H9 (cell line): ENCODE results near the gene HPCAL4. TPM values are rescaled to one million over a fixed set of nuclear protein-coding genes. Genes with fewer than 3 reads are reported as not detected.

Source experiments
- DNase-seq: peaks from one replicate; pipeline ENCODE4 v3.0.0-alpha.2; 2017
- H2AFZ ChIP-seq: one replicate; pipeline ENCODE4 v1.6.1; 2013; ENCODE audit warnings: mild to moderate bottlenecking, low read length, control low read depth, moderate library complexity
- H2AK5ac ChIP-seq: 2 replicates; pipeline ENCODE4 v1.6.1; 2013; ENCODE audit warnings: low read length, control low read depth, mixed read lengths; ENCODE audit not compliant: insufficient read length
- H2BK120ac ChIP-seq: one replicate; pipeline ENCODE4 v1.6.1; 2013; ENCODE audit warnings: low read depth, mild to moderate bottlenecking, low read length, control low read depth, inconsistent platforms; ENCODE audit not compliant: poor library complexity, severe bottlenecking
- H2BK12ac ChIP-seq: 2 replicates; pipeline ENCODE4 v1.6.1; 2013; ENCODE audit warnings: low read length, control low read depth, mixed read lengths, low read depth; ENCODE audit not compliant: insufficient read length
- H2BK15ac ChIP-seq: 2 replicates; pipeline ENCODE4 v1.6.1; 2013; ENCODE audit warnings: low read depth, low read length, control low read depth
- H2BK20ac ChIP-seq: one replicate; pipeline ENCODE4 v1.6.1; 2013; ENCODE audit warnings: low read depth, mild to moderate bottlenecking, low read length, control low read depth, inconsistent platforms; ENCODE audit not compliant: poor library complexity, severe bottlenecking
- H2BK5ac ChIP-seq: 2 replicates; pipeline ENCODE4 v1.6.1; 2013; ENCODE audit warnings: low read length, control low read depth, mixed read lengths; ENCODE audit not compliant: insufficient read length
- H3K14ac ChIP-seq: 2 replicates; pipeline ENCODE4 v1.6.1; 2013; ENCODE audit warnings: low read length, control low read depth; ENCODE audit not compliant: insufficient read depth
- H3K18ac ChIP-seq: 2 replicates; pipeline ENCODE4 v1.6.1; 2013; ENCODE audit warnings: low read depth, mild to moderate bottlenecking, mixed read lengths, low read length, control low read depth; ENCODE audit not compliant: insufficient read length
- H3K23ac ChIP-seq: 2 replicates; pipeline ENCODE4 v1.6.1; 2013; ENCODE audit warnings: low read length, control low read depth, mixed read lengths, low read depth; ENCODE audit not compliant: insufficient read length
- H3K23me2 ChIP-seq: 2 replicates; pipeline ENCODE4 v1.6.1; 2013; ENCODE audit warnings: low read depth, mild to moderate bottlenecking, mixed read lengths, low read length, control low read depth; ENCODE audit not compliant: insufficient read length, poor library complexity, severe bottlenecking
- H3K27ac ChIP-seq: 2 replicates; pipeline ENCODE4 v1.5.1; 2013; ENCODE audit warnings: low read length, control low read depth, mixed read lengths, low read depth; ENCODE audit not compliant: insufficient read length
- H3K27me3 ChIP-seq: 2 replicates; pipeline ENCODE4 v1.6.1; 2013; ENCODE audit warnings: low read length, control low read depth, inconsistent platforms; ENCODE audit not compliant: insufficient read depth
- H3K4ac ChIP-seq: 2 replicates; pipeline ENCODE4 v1.6.1; 2013; ENCODE audit warnings: low read depth, mild to moderate bottlenecking, control low read depth, inconsistent platforms, low read length, moderate library complexity
- H3K4me1 ChIP-seq: 2 replicates; pipeline ENCODE4 v1.6.1; 2013; ENCODE audit warnings: low read length, control low read depth, inconsistent platforms; ENCODE audit not compliant: insufficient read depth
- H3K4me2 ChIP-seq: 2 replicates; pipeline ENCODE4 v1.6.1; 2013; ENCODE audit warnings: low read length, control low read depth, mixed read lengths; ENCODE audit not compliant: insufficient read length, insufficient read depth
- H3K56ac ChIP-seq: 2 replicates; pipeline ENCODE4 v1.6.1; 2013; ENCODE audit warnings: low read depth, mild to moderate bottlenecking, mixed read lengths, low read length, control low read depth; ENCODE audit not compliant: insufficient read length
- H3K79me1 ChIP-seq: 2 replicates; pipeline ENCODE4 v1.6.1; 2013; ENCODE audit warnings: low read depth, mild to moderate bottlenecking, moderate library complexity, low read length, control low read depth, inconsistent platforms; ENCODE audit not compliant: insufficient read depth, poor library complexity, severe bottlenecking
- H3K79me2 ChIP-seq: 2 replicates; pipeline ENCODE4 v1.6.1; 2013; ENCODE audit warnings: low read length, control low read depth, inconsistent platforms; ENCODE audit not compliant: insufficient read depth
- H3K9ac ChIP-seq: 2 replicates; pipeline ENCODE4 v1.6.1; 2013; ENCODE audit warnings: low read length, control low read depth, mixed read lengths; ENCODE audit not compliant: insufficient read length; ENCODE audit errors: extremely low read depth
- H3K9me3 ChIP-seq: one replicate; pipeline ENCODE4 v1.6.1; 2013; ENCODE audit warnings: low read depth, low read length, inconsistent platforms; ENCODE audit not compliant: control insufficient read depth
- H3T11ph ChIP-seq: one replicate; pipeline ENCODE4 v1.6.1; 2013; ENCODE audit warnings: mild to moderate bottlenecking, low read length, control low read depth, inconsistent platforms
- H4K20me1 ChIP-seq: one replicate; pipeline ENCODE4 v1.6.1; 2013; ENCODE audit not compliant: control insufficient read depth, insufficient read length, insufficient read depth
- H4K5ac ChIP-seq: 2 replicates; pipeline ENCODE4 v1.6.1; 2013; ENCODE audit warnings: low read depth, mild to moderate bottlenecking, mixed read lengths, low read length, control low read depth; ENCODE audit not compliant: insufficient read length
- H4K8ac ChIP-seq: replicated peaks from 2 replicates; pipeline ENCODE4 v1.6.1; 2013; ENCODE audit warnings: low read length, control low read depth, mixed read lengths, low read depth; ENCODE audit not compliant: insufficient read length
- H4K91ac ChIP-seq: 2 replicates; pipeline ENCODE4 v1.6.1; 2013; ENCODE audit warnings: low read depth, mild to moderate bottlenecking, moderate library complexity, mixed read lengths, low read length, control low read depth; ENCODE audit not compliant: insufficient read length
- H3K27ac Mint-ChIP-seq, 3 experiments: 2 replicates in 2 of 3; 3 replicates in 1 of 3; pipeline ENCODE4 v1.8.0; 2020 to 2021; ENCODE audit warnings: mixed read lengths in 3 of 3, mild to moderate bottlenecking in 1 of 3, moderate library complexity in 1 of 3
- H3K27me3 Mint-ChIP-seq: 2 replicates; pipeline ENCODE4 v1.8.0; 2021; ENCODE audit warnings: low read depth, mild to moderate bottlenecking, moderate library complexity, mixed read lengths
- H3K36me3 Mint-ChIP-seq, 3 experiments: 2 replicates in 2 of 3; 3 replicates in 1 of 3; pipeline ENCODE4 v1.8.0; 2020 to 2021; ENCODE audit warnings: low read depth in 3 of 3, mixed read lengths in 3 of 3; ENCODE audit not compliant: insufficient read depth in 1 of 3
- H3K4me1 Mint-ChIP-seq, 2 experiments: 2 replicates each; pipeline ENCODE4 v1.8.0; 2020; ENCODE audit warnings: mixed read lengths in 2 of 2
- H3K4me3 Mint-ChIP-seq, 2 experiments: 2 replicates in 1 of 2; 3 replicates in 1 of 2; pipeline ENCODE4 v1.8.0; 2020 to 2021; ENCODE audit warnings: mild to moderate bottlenecking in 2 of 2, mixed read lengths in 2 of 2, moderate library complexity in 1 of 2
- H3K9me3 Mint-ChIP-seq, 2 experiments: 2 replicates in 1 of 2; 3 replicates in 1 of 2; pipeline ENCODE4 v1.8.0; 2020; ENCODE audit warnings: mild to moderate bottlenecking in 2 of 2, mixed read lengths in 2 of 2, moderate library complexity in 1 of 2
- CTCF ChIP-seq: fragments of 200-600 bp; sonication (generic); conservative IDR thresholded peaks from 3 replicates; pipeline ENCODE4 v1.8.0; 2021; ENCODE audit warnings: antibody characterized with exemption, mild to moderate bottlenecking
- WGBS: extraction: QIAGEN DNeasy Blood & Tissue Kit; methylation state at CpG from one replicate; pipeline ENCODE4 v1.1.7; 2013; ENCODE audit warnings: missing lambda C conversion rate, low lambda C conversion rate, mixed read lengths; ENCODE audit not compliant: insufficient read length; ENCODE audit errors: extremely low coverage; 5-methylcytosine and 5-hydroxymethylcytosine counted together
- total RNA-seq: library from RNA; stranded (reverse); gene quantifications from 2 replicates; pipeline ENCODE4 v1.2.1, GENCODE V29; 2021

HPCAL4 gene
- total RNA-seq, 1 experiment from 2014 or later: 0.15 TPM

GRCh38 chr1:39676948-39677548, 14.2 kb downstream of the HPCAL4 start:
- H3K4ac ChIP-seq: no peak overlapping the region
- H4K20me1 ChIP-seq: no peaks in the 10 kb centered on the region
- no peak overlapping the region for H2AFZ ChIP-seq
- H4K5ac ChIP-seq: no peak overlapping the region
- TF ChIP-seq CTCF: no peak
- H2BK12ac ChIP-seq: no peak overlapping the region
- Mint-ChIP-seq H3K9me3 (no peaks in the 10 kb centered on the region), H3K4me3 (no peak overlapping the region), H3K27me3 (peaks cover 99% of the 10 kb centered on the region), H3K27ac (no peak overlapping the region), H3K36me3 (no peaks in the 10 kb centered on the region; a peak in 1 of 7 replicates), H3K4me1 (no peaks in the 10 kb centered on the region; a peak in 1 of 4 replicates)
- no peaks in the 10 kb centered on the region for H3K4me1 ChIP-seq
- H2BK5ac ChIP-seq: no peak overlapping the region
- no peak overlapping the region for H3K56ac ChIP-seq
- no peaks in the 10 kb centered on the region for H3K79me2 ChIP-seq
- H2BK120ac ChIP-seq: no peak overlapping the region
- no peak overlapping the region for H2BK15ac ChIP-seq
- no peak overlapping the region for H4K8ac ChIP-seq
- H3K14ac ChIP-seq: no peak overlapping the region
- H3K27me3 ChIP-seq: peaks cover 76% of the 10 kb centered on the region
- H3K27ac ChIP-seq: no peak overlapping the region
- no peak overlapping the region for H3K4me2 ChIP-seq
- H3K23ac ChIP-seq: no peak overlapping the region
- H3K18ac ChIP-seq: no peak overlapping the region
- H3K23me2 ChIP-seq: peaks cover 5% of the 10 kb centered on the region
- no peak overlapping the region for H3K9ac ChIP-seq
- no peak for DNase-seq
- H2BK20ac ChIP-seq: no peak overlapping the region
- H3T11ph ChIP-seq: no peak overlapping the region
- H2AK5ac ChIP-seq: no peak overlapping the region
- H4K91ac ChIP-seq: no peak overlapping the region
- no CpG with 5 or more reads among the region's 6 CpGs for WGBS
- H3K9me3 ChIP-seq: no peaks in the 10 kb centered on the region
- H3K79me1 ChIP-seq: no peaks in the 10 kb centered on the region
